Epithelial cell of proximal tubule (primary cell): ENCODE results near the gene SLC16A3. TPM values are rescaled to one million over a fixed set of nuclear protein-coding genes. Genes with fewer than 3 reads are reported as not detected.

ENCODE experiments used
- DNase-seq: peaks from one replicate; pipeline ENCODE4 v3.0.0-alpha.2; 2011; ENCODE audit warnings: low read depth
- H3K4me3 ChIP-seq: 2 replicates; pipeline ENCODE4 v1.5.1; 2011; ENCODE audit warnings: low read depth, mild to moderate bottlenecking, low read length
- CTCF ChIP-seq: conservative IDR thresholded peaks from 2 replicates; pipeline ENCODE4 v1.5.1; 2012; ENCODE audit warnings: low read depth, mild to moderate bottlenecking, low read length
- total RNA-seq: library from RNA; depleted of rRNA; stranded (reverse); fragments of >200 nt; gene quantifications from 2 replicates; pipeline ENCODE4 v1.2.3, GENCODE V29; 2015

The SLC16A3 gene
- total RNA-seq, result 169 and 190 TPM in 2 replicates

GRCh38 chr17:82228842-82229697, at the start of gene SLC16A3:
Gene SLC16A3 (plus strand): TSS chr17:82229042. CDS start chr17:82236009, 6,967 bp downstream.
- DNase-seq, result no peak
- H3K4me3 ChIP-seq, result peak within 1 kb of the TSS; percentile 98
- TF ChIP-seq CTCF, result no peak

- DNase-seq, result no peak
- TF ChIP-seq CTCF, result no peak
These were observed 49.4 kb upstream of the SLC16A3 start for GRCh38 chr17:82179412-82179811.

GRCh38 chr17:82179946-82180475, 48.8 kb upstream of the SLC16A3 start:
- no peak for DNase-seq
- no peak overlapping the region for H3K4me3 ChIP-seq
- TF ChIP-seq CTCF, result no peak

More at GRCh38 chr17:82179412-82179811, 49.4 kb upstream of the SLC16A3 start:
- H3K4me3 ChIP-seq, result no peak overlapping the region

DNA sequence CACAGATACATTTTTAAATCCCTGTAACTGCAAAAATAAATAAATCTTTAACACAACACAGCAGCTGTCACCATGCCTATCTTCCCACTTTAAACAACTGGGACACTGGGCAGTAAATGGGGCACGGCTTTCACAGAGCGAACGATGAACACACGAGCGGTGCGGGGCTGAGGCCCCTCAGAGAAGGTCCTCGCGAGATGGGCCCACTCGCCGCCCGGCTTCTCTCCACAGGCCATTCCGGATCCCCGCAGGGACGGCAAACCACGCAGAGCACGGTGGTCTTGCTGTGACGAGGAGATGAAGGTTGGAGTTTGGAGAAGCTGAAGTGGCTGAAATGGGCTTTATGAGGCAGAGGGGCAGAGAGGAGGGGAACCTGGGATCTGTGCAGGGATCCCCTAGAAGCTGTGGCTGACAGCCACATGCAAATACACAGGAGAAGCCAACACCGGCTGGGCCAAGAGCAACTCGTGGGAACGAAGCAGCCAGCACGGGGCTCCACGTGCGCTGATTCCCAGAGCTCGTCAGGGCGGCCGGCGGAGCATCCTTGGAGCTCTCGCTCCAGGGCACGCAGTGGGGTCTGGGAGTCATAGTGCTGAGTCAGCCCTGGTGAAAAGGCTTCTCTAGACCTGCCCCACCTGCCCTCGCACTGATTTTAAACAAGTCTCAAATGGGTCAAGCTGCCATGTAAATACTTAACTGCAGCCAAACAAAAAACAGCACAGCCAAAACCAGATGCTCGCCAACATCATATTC, 47.9 kb upstream of the SLC16A3 start:
- H3K4me3 ChIP-seq, result no peak overlapping the region
- no peak for TF ChIP-seq CTCF
- DNase-seq, result no peak

DNA sequence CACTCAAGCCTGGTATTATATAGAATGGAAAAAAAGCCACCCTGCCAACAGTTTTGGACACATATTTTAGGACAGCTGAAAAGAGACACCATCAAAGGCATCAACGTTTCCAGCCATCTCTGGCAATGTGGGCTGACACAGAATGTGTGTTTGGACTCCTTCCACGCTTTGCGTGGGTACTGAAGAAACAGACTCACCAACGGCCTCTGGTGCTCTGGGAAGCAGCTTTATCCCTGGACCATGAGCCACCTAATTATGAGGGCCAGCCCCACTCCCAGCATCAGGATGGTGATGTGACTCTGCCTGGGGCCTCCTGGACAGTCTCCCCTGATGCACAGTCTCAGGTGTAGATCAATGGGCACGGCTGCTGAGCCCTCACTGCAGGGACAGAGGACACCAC, 44.1 kb upstream of the SLC16A3 start:
- TF ChIP-seq CTCF, result no peak
- no peak overlapping the region for H3K4me3 ChIP-seq
- DNase-seq, result no peak

DNA sequence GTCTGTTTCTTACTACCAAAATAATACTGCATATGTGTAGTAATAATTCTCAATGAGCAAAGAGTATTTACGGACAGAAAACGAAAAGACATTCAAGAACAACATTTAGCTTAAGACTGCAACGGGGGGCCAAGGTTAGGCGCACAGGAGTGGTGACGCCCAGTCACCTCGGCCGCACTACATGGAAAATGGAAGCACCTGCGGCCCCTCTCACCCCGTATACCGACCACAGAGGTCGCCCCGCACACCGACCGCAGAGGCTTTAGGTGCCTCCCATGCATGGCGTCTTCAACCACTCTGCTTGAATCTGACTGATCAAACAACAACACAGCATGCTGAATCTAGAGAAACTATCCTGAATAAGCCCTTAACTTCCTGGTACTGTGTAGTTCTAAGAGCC, 42.6 kb upstream of the SLC16A3 start:
- DNase-seq, result no peak

More for the DNA sequence above, 42.6 kb upstream of the SLC16A3 start:
- TF ChIP-seq CTCF, result no peak
- H3K4me3 ChIP-seq, result no peak overlapping the region
